GM23338 (cell line): ENCODE measurements around the gene KCTD2. TPM values are rescaled to one million over a fixed set of nuclear protein-coding genes. Genes with fewer than 3 reads are reported as not detected.

Experiments
- ATAC-seq: fragments of 200-7000 bp; cut with Tn5 transposase; 3 replicates; pipeline ENCODE4 v1.9.1; 2020
- DNase-seq: peaks from one replicate; pipeline ENCODE4 v3.0.0-alpha.2; 2015; ENCODE audit warnings: low spot score
- H2AFZ ChIP-seq: fragments of 200-600 bp; sonication (generic); 2 replicates; pipeline ENCODE4 v1.8.0; 2016; ENCODE audit warnings: antibody characterized with exemption, mild to moderate bottlenecking, moderate library complexity
- H3F3A ChIP-seq: fragments of 200-600 bp; sonication (generic); replicated peaks from 2 replicates; pipeline ENCODE4 v1.8.0; 2017; ENCODE audit warnings: antibody characterized with exemption, mixed run types, low read depth
- H3K27ac ChIP-seq: fragments of 200-600 bp; sonication (generic); 2 replicates; pipeline ENCODE4 v1.6.1; 2016; ENCODE audit warnings: low read depth
- H3K27me3 ChIP-seq: fragments of 200-600 bp; sonication (generic); 2 replicates; pipeline ENCODE4 v1.8.0; 2016; ENCODE audit warnings: mild to moderate bottlenecking, mixed run types, moderate library complexity; ENCODE audit not compliant: insufficient read depth
- H3K36me3 ChIP-seq: fragments of 200-600 bp; sonication (generic); 2 replicates; pipeline ENCODE4 v1.8.0; 2016; ENCODE audit warnings: mild to moderate bottlenecking; ENCODE audit not compliant: insufficient read depth
- H3K4me1 ChIP-seq: fragments of 200-600 bp; sonication (generic); 2 replicates; pipeline ENCODE4 v1.8.0; 2016; ENCODE audit warnings: mild to moderate bottlenecking, moderate library complexity; ENCODE audit not compliant: insufficient read depth
- H3K4me2 ChIP-seq: fragments of 200-600 bp; sonication (generic); 2 replicates; pipeline ENCODE4 v1.7.1; 2017; ENCODE audit warnings: mixed run types
- H3K4me3 ChIP-seq: fragments of 200-600 bp; sonication (generic); 2 replicates; pipeline ENCODE4 v1.6.1; 2016; ENCODE audit warnings: mixed run types
- H3K79me2 ChIP-seq: fragments of 200-600 bp; sonication (generic); replicated peaks from 2 replicates; pipeline ENCODE4 v1.8.0; 2017; ENCODE audit warnings: mild to moderate bottlenecking; ENCODE audit not compliant: insufficient read depth
- H3K9me2 ChIP-seq: fragments of 200-600 bp; sonication (generic); 2 replicates; pipeline ENCODE4 v1.8.0; 2017; ENCODE audit not compliant: insufficient read depth
- H4K20me1 ChIP-seq: fragments of 200-600 bp; sonication (generic); replicated peaks from 2 replicates; pipeline ENCODE4 v1.8.0; 2017; ENCODE audit warnings: mild to moderate bottlenecking; ENCODE audit not compliant: insufficient read depth
- H3K27ac Mint-ChIP-seq: 2 replicates; pipeline ENCODE4 v1.8.0; 2020; ENCODE audit warnings: inconsistent platforms, mild to moderate bottlenecking, moderate library complexity, mixed read lengths
- H3K27me3 Mint-ChIP-seq: 3 replicates; pipeline ENCODE4 v1.8.0; 2022; ENCODE audit warnings: low read depth, mild to moderate bottlenecking, moderate library complexity, mixed read lengths, inconsistent platforms; ENCODE audit not compliant: insufficient read depth, poor library complexity
- H3K36me3 Mint-ChIP-seq: 3 replicates; pipeline ENCODE4 v1.8.0; 2021; ENCODE audit warnings: low read depth, mild to moderate bottlenecking, inconsistent platforms, moderate library complexity, mixed read lengths
- H3K4me1 Mint-ChIP-seq: 3 replicates; pipeline ENCODE4 v1.8.0; 2020; ENCODE audit warnings: mild to moderate bottlenecking, inconsistent platforms, mixed read lengths
- H3K4me3 Mint-ChIP-seq: 3 replicates; pipeline ENCODE4 v1.8.0; 2021; ENCODE audit warnings: moderate library complexity, mild to moderate bottlenecking, inconsistent platforms, mixed read lengths
- H3K9me3 Mint-ChIP-seq: 3 replicates; pipeline ENCODE4 v1.8.0; 2020; ENCODE audit warnings: moderate library complexity, mild to moderate bottlenecking, inconsistent platforms, mixed read lengths
- EZH2phosphoT487 ChIP-seq: fragments of 200-600 bp; sonication (generic); IDR thresholded peaks from one replicate; pipeline ENCODE4 v1.8.1; 2018; ENCODE audit warnings: antibody characterized with exemption; ENCODE audit not compliant: unreplicated experiment
- NANOG ChIP-seq: IDR thresholded peaks from 2 replicates; pipeline ENCODE4 v1.6.1; 2016; ENCODE audit warnings: antibody characterized with exemption, borderline replicate concordance
- POLR2AphosphoS5 ChIP-seq: IDR thresholded peaks from 2 replicates; pipeline ENCODE4 v1.6.1; 2016; ENCODE audit warnings: antibody characterized with exemption, low read depth
- REST ChIP-seq: IDR thresholded peaks from one replicate; pipeline ENCODE4 v1.6.1; 2018; ENCODE audit warnings: antibody characterized with exemption; ENCODE audit not compliant: unreplicated experiment
- ZNF114 ChIP-seq: fragments of 250-450 bp; sonication (Bioruptor Pico); IDR thresholded peaks from 2 replicates; pipeline ENCODE4 v1.5.0; 2020; ENCODE audit warnings: mild to moderate bottlenecking, moderate library complexity
- ZNF462 ChIP-seq: fragments of 250-450 bp; sonication (Bioruptor Pico); IDR thresholded peaks from 2 replicates; pipeline ENCODE4 v1.5.0; 2020; ENCODE audit warnings: mild to moderate bottlenecking, moderate library complexity
- polyA plus RNA-seq: library from polyadenylated mRNA; unstranded; fragments of >200 nt; fragmentation: Nextera tagmentation; extraction: Ambion mirVana; gene quantifications from 2 replicates; pipeline ENCODE4 v1.2.1, GENCODE V29; 2016
- total RNA-seq: library from RNA; depleted of rRNA; stranded (reverse); fragments of >200 nt; shearing (Covaris generic); gene quantifications from 2 replicates; pipeline ENCODE4 v1.2.3, GENCODE V29; 2014

KCTD2 gene
- total and polyA plus RNA-seq, 2 experiments from 2014 or later, result 7.4 to 30.0 TPM

- TF ChIP-seq ZNF462 (CRISPR knock-in tag), result no peak
Measured at GRCh38 chr17:75073618-75074047, 26.6 kb downstream of the KCTD2 start (continued).

GRCh38 chr17:75074532-75074931 lies 27.5 kb downstream of the KCTD2 start:
- no peak for ATAC-seq
- Histone ChIP-seq H3K4me2 (no peak overlapping the region), H3K27ac (no peak overlapping the region), H3K27me3 (no peaks in the 10 kb centered on the region), H3K4me3 (no peak overlapping the region), H3K36me3 (no peaks in the 10 kb centered on the region), H2AFZ (no peak overlapping the region), H3F3A (peaks cover 17% of the 10 kb centered on the region; the same call in 1 of the 2 replicates), H3K79me2 (no peaks in the 10 kb centered on the region), H3K4me1 (peaks cover 20% of the 10 kb centered on the region; the same call in 1 of the 2 replicates), H4K20me1 (no peaks in the 10 kb centered on the region), H3K9me2 (no peaks in the 10 kb centered on the region)
- Mint-ChIP-seq H3K36me3 (no peaks in the 10 kb centered on the region), H3K27ac (no peak overlapping the region), H3K4me1 (peaks cover 16% of the 10 kb centered on the region), H3K4me3 (no peak overlapping the region), H3K9me3 (no peaks in the 10 kb centered on the region), H3K27me3 (peaks cover 15% of the 10 kb centered on the region)
- no peak for DNase-seq
- TF ChIP-seq NANOG (no peak), POLR2AphosphoS5 (no peak), ZNF114 (CRISPR knock-in tag) (no peak), ZNF462 (CRISPR knock-in tag) (no peak), REST (no peak), EZH2phosphoT487 (no peak)
